NCI-H2196 treated with DMSO at 0.1 percent for 48 hours (cell line): ENCODE results near the gene NPRL2.

Source experiments
- DNase-seq: peaks from one replicate; lab custom pipeline; 2025; ENCODE audit not compliant: unreplicated experiment; lab: John Stamatoyannopoulos, UW

NPRL2 gene

DNA sequence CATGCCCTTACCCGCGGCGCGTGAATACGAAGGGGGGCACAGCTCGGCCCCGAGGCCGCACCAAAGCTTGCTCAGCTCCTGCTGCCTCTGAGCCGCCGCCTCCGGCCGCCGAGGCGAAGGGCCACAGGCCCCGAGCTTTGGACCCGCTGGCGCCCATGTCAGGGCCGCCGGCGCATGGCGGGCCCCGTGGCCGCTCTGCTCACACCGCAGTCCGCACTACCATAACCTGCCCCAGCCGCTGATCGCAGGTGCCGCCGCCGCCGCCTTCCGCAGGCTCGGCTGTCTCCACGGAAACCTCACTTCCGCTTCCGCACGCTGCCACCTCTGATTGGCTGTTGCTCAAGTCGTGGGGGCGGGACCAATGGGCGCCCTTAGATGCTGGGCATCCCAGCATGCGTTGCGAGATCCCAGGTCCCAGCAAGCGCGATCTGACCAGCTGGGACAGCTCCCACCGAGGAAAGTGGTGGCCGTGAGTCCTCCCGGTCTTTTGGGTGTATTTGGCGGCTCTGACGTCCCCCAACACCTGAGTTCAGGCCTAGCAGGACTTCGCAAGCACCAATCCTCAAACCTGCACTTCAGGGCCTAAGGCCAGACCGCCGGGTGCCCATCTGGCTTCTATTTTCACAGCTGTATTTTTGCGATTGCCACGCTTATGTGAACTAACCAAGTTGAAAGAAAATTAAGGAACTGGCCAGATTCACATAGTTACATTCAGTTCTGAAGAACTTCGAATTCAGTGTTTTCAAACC lies 22.5 kb downstream of the NPRL2 start, which contains the start of gene TUSC2:
TUSC2 (minus strand) TSS at position 281 of the 749 bp plus-strand sequence; CDS start at position 157, 124 bp downstream.
- DNase-seq: peak; percentile 58

DNA sequence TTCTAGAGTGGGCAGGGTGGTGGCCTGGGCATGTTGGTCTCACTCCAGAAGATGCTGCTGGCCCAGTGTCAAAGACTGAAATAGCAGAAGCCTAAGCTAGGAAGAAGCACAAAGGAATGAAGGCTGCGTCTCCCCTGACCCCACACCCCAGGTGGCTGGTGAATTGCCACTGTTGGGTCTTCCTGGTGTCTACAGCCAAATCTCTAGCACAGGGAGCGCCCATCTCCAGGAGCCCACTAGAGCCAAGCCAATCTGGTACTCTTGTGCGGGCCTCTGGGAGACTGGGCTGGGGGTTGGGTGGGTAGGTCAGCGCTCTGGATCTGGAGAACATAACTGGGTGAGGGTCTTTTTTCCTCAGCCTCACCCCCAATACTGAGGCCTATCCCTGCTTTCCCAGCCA lies 23.4 kb downstream of the NPRL2 start:
- DNase-seq: no peak

DNA sequence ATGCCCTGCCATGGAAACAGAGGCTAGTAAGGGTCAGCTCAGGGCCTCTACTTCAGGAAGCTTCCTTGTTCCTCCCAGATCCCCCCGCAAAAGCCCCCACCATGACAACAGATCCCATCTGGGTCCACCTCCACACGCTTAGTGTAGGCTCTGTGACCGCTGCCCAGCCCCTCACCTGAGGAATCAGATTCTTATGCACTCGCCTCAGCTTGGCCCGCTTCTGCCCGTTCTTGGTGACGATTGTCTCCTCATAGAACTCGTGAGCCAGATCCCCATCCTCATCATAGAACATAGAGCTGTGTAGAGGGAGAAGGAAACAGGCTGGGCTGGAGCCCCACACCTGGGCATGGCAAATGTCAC lies 24.4 kb downstream of the NPRL2 start:
- no peak for DNase-seq

DNA sequence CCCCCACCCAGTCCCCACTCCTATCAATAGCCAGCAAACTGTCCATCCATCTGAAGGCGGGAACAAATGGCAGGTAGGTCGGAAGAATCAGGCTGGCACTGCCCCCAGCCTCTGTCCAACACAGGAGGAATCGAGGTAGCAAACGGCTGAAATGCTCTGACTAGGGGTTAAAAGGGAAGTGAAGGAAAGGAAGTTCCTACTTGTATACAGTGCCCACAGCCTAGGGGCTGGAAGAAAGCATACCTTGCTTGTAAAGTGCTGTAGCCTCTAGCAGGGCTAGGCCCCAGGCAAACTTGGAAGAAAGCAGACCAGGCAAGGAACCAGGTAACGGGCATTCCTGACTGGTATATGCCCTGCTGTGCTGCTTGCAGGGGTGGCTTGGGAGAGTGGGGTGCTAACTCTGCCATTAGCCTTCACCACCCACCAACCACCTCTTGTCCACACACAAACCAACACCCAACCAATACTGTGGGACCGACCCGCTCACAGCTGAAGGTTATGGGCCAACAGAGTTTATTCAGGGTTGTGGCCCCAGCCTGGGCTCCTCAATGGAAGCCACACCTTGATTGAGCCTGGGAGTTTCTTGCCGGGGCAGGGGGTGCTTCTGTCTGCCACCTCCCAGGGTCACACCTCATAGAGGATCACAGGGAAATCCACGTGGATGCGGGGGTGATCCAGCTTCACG lies 24.9 kb downstream of the NPRL2 start:
- no peak for DNase-seq

DNA sequence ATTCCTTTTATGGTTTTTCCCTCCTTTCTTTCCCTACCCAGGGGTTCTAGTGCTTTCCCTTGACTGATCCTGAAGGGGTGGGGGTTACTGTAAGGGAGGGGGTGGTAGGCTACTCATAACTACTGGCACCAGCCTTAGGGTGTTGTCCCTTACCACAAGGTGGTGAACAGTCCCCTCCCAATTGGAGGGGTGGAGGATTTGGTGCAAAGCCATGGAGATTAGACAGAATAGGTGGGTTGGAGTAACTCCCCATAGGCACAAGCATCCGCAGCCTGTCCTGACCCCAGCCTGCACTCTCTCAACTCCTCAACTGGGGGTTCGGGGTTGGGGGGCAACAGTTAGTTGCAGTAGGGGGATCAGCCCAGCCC lies 25.5 kb downstream of the NPRL2 start:
- no peak for DNase-seq

DNA sequence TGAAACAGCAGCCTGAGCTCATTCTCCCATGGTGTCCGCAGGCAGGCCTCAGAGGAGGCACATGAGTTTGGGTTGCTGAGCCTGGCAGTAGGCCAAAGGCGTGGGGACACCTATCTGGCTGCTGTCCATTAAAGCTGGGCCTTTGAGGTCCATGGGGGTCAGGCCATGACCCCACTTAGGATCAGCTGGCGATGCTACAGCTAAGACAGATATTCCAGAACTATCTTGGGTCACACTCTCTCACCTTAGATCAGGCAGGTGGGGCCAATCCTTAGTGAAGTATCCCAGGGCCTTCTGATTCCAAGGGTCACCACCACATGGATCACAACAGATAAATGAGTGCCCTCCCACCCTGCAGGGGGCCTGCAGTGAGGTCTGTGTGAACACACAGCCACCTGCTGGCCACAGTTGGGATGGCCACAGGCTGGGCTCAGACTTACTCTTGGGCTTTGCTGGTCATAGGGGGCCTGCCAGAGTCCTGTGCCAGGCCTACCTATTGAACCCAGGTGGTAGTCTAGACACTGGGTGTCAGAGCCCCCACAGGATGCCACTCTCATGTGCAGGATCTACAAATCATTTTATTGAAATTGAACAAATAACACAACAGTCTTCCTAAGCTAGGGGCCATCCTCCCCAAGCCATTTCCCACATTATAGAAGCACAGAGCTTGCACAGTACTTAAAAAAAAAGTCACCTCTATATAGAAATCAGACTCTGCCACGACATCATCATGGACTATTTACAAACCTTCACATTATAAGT lies 26.0 kb downstream of the NPRL2 start:
- no peak for DNase-seq

DNA sequence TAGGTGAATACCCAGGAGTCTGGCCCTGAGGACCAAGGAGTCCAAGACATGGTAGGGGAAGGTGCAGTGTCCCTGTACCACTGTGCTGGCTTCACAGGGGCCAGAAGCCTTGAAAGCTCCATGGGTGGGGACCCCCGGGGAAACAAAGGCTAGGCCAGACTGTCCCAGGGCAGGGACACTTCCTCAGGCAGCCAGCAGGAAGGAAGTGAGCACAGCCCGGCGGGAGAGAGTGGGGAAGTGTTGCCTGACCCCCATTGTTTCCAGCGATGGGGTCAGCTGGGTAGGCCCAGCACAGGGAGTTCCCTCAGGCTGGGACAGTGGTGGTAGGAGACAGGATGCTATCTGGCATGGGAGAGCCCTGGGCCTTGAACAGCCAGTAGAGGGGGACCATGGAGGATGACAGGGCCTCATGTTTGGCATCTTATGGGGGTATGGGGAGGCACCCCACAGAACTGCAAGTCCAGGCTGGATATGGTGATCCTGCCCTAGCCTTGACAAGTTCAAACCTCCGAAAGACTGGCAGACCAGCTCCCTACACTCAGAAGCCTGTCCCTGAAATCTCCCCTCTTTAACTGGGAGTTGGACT lies 26.9 kb downstream of the NPRL2 start:
- DNase-seq: no peak

DNA sequence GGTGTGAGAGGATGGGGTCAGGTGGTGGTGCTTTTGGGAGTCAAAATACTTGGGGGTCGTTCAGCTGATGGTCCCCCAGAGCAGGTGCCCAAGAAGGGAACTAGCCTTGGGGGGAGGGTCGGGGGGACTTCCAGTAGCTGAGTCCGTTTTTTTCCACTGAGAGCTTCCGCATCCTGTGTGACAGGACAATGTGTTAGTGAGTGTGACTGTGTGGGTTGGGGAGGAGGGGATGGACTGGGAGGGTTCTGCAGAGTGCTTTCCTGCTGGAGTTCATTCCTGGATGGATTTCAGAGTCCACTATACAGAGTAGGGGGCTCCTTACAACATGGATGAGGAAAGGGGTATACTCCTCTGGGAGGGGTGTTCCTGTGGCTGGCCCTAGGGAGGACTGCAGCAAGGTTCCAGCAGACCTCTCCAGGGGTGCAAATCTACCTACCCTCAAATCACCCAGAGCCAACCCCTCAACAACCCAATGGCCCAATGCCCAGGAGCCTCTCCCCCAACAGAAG lies 27.4 kb downstream of the NPRL2 start:
- no peak for DNase-seq

DNA sequence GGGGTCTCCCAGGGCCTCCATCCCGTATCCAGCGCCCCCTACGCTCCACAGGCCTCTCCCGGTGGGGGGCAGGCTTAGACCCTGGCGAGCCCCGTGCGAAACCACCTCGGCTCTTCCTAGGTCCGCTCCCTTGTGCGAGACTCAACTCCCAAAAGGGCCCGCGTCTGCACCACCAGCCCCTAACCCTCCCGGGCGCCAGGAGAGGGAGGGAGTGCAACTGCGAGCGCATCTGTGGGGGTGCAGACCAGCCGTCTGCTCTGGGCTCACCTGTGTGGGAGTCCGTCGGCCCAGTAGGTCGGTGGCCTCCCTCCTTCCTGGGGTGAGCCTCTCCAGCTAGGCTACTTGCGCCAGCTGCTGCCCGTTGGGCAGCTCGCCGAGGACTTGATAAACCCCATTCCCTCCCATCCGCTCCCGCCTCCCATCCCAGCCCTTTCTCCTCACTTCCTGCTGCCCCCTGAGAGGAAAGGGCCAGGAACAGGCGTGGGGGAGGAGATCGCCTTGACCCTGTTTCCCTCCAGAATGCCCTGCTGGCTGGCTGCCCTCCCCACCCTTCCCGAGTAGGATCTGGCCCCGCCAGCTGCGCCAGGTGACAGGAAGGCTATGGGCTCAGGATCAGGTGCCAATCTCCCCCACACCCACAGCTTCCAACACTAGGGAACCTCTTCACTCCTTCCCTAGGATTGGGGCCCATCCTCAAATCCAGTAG lies 28.0 kb downstream of the NPRL2 start, which contains the start of gene HYAL2:
HYAL2 (minus strand) TSS at position 360 of the 706 bp plus-strand sequence. CDS start 2,256 bp downstream, outside the sequence.
- peak; percentile 48 for DNase-seq

DNA sequence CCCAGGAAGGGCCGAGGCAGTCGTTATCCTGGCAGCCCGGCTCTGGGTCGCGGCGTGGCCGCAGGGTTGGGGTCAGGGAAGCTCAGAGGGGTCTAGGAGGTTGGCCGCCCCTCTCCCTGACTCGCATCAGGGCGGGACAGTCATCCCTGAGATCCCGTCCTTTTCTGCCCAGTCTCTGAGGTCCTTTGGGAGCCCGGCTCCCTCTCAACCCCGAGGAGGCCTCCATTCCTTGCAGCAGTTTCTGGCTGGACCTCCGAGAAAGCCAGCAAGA lies 28.5 kb downstream of the NPRL2 start:
- no peak for DNase-seq

DNA sequence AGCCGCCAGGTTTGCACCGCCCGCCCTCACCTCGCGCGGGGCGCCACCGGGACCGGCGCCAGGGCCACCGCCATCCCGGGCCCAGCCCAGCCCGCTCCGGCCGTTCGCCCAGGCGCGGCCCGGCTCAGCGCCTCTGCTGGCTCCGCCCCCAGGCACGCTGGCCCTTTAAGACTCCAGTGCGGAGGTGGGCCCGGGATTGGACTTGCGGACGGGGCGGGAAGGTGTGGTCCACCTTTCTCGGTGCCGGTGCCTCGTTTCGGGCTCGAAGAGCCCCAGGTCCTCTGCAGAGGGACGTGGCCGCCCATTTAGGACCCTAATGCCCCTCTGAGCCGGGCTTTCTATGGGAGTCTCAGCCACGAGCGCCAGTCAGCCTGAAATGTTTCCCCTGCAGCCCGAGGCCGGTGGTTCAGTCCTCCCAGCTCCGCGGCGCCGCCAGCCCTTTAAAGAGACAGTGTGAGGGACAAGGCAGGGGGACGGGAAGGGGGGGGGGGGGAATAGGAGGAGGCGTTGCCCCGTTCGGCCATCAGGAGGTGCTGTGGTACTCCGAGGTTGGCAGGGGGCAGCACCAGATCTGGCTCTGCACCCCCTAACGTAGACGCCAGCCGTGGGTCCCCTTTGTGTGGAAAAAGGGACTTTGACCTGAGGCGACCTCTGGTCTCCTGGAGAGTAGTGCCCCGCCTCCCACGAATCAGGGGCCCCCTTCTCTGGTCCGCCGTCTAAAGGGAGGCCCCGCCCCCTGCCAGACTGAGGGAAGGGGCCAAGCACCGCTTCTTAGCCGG lies 29.1 kb downstream of the NPRL2 start:
- DNase-seq: peak; percentile 69

DNA sequence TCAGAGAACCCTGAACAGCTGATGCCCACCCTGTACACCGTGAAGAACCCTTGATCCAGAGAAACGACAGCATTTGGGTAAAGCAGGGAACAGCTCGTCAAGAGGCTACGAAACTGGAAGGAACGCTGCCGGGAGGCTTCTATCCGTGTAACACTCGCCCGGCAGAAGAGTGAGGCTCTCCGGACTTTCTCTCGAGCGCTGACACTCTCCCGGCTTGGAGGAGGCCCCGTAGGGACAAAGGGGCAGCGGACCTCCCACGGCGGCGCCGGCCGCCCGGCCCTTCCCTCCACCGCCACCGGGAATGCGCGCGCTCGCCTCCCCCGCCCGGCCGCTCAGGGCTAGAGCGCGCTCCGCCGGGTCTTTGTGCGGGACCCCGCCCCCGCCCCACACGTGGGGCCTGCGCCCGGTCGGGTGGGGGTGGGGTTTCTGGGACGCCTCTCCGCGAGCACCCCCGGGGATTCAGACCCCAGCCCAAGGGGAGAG lies 29.7 kb downstream of the NPRL2 start:
- no peak for DNase-seq

DNA sequence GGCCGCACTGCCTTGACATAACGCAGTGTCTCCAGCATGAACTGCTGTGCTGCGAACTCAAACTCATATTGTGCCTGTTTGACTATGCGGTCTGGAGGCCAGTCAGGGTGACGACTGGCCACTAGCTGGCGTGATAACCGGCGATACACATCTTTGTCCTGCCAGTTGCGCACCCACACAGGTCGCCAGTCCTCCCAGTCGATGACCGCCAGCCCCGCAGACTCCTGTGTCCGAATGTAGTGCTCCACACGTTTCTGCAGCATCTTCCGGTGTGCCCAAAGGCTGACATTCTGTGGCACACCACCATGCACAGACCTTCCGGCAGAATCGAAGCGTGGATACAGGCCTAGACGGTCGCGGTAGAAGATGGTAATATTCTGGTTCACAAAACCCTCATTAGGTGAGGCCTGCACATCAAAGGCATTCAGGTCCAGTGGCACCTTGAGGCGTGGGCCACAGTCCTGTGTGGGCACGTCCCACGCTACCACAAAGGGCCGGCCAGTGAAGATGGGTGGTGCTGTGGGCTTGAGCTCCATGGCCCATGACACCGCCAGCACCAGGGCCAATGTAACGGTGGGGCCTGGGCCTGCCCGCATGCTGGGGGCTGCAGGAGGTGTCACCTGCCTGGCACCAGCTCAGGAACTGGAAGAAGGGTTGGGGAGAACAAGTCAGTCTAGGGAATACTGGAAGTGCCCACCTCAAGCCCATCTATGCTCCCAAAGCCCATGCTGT lies 30.5 kb downstream of the NPRL2 start:
- no peak for DNase-seq

DNA sequence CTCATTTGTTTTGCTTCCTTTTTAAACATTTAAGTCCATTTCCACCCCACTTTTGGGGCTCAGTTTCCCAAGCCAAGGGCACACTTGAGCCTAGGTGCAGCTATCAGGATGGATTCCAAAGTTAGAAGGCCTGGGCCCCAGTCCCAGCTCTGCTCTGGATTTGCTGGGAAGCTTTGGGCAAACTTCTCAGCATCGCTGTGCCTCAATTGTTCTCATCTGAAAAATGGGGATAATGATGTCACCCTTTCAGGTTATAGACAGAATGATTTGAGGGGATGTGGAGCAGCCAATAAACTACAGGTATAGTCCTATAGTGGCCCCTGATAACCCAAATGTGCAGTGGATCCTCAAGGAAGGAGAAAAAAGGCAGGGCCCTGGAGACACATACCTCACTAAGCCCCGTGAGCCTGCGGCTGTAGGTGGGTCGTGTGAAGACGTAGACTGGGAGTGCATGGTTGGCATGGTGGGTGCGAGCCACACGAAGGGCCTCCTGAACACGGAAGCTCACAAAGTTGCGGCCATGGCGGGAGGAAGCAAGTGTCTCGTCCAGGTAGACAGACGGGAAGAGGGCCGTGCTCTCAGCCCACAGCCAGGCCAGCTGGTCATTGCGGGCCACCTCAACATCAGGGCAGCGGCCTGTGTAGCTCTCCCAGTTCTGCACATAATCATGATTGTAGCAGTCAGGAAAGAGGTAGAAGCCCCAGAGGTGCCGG lies 31.2 kb downstream of the NPRL2 start:
- no peak for DNase-seq

DNA sequence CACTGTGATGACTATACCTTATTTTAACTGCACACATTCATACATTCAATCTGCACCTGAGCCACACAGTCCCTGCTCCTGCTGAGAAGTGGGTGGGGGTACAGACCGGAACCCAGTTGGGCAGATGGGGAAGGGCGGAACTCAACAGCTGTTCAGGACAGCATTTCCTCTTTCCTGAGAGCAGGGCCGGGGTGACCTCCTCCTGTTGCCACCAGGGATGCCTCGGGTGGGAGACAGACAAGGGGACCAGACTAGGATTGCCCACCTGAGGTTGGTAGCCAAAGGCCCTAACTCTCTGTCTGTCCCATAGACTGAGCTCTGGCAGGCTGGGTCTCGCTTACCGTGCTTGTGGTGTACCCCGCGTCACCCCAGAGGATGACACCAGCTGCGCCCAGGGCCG lies 32.0 kb downstream of the NPRL2 start:
- no peak for DNase-seq

DNA sequence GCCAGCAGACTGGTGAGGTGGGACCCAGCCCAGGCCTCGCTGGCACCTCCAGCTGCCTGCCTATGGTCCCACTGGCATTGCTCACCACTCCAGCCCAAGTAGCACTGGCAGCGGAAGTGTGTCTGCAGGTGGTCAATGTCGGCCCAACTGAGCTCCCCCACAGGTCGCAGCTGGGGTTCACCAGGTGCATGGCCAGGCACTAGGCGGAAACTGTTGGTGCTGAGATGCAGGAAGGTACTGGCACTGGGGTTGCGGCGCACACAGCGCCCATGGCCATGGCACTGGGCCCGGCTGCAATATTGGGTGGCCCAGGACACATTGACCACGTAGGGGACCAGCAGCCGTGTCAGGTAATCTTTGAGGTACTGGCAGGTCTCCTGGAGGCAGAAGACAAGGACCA lies 32.4 kb downstream of the NPRL2 start:
- no peak for DNase-seq

DNA sequence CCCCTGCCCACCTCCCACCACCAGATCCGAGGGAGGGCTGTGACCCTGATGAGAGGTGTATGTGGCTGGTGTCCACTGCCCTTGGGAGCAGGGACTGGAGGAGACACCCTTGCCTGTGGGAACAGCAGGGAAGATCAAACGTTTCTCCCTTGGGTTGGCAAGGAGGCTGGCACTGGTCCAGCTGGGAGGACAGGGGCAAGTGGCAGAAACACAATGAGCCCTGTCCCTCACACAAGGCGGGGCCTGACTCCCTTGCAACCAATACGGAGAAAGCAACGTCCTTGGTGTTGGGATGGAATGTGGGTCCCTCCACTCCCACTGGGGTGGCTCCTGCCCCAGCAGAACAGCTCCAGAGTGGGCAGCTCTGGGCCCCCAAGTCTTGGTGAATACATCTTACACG lies 33.3 kb downstream of the NPRL2 start:
- no peak for DNase-seq

DNA sequence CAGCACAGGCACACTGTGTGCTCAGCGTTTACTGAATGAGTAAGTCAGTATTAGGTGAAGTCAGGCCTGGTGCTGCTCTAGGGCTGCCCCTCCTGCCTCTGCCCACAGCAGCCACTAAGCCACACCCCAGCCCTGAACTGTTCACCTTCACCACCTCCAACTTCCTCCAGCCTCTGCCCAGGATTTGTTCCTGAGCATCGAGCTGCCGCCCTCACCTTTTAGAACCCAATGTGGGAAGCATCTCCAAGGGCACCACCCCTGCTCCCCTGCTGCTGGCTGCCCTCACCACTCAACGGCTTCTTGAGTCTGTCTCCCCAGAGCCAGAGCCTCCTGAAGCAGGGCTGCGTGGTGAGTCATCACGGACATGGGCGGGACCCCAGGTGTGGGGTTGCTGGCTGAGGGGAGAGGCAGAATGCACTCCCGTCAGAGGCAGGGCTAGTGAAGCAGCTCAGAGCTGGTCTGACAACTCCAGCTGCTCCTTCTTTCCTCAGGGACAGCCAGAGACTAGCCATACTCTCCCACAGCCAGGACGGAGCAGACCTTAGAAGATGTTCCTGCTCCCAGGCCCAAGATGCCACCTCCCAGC lies 33.8 kb downstream of the NPRL2 start:
- no peak for DNase-seq
